IPS-20b (cell line): ENCODE measurements around the gene MIEF2.

ENCODE experiments used
- H3K27ac ChIP-seq: one replicate; pipeline ENCODE4 v1.5.1; 2013; ENCODE audit warnings: low read length
- H3K27me3 ChIP-seq: 2 replicates; pipeline ENCODE4 v1.6.1; 2013; ENCODE audit warnings: mild to moderate bottlenecking, low read length, inconsistent platforms; ENCODE audit not compliant: insufficient read depth
- H3K36me3 ChIP-seq: 2 replicates; pipeline ENCODE4 v1.6.1; 2013; ENCODE audit warnings: low read depth, mild to moderate bottlenecking, inconsistent platforms, low read length, moderate library complexity; ENCODE audit not compliant: insufficient read depth
- H3K4me1 ChIP-seq: 2 replicates; pipeline ENCODE4 v1.6.1; 2013; ENCODE audit warnings: mild to moderate bottlenecking, control low read depth, inconsistent platforms, low read length, moderate library complexity; ENCODE audit not compliant: insufficient read depth
- H3K4me3 ChIP-seq: 2 replicates; pipeline ENCODE4 v1.5.1; 2013; ENCODE audit warnings: mild to moderate bottlenecking, low read length, inconsistent platforms
- H3K9ac ChIP-seq: 2 replicates; pipeline ENCODE4 v1.6.1; 2013; ENCODE audit warnings: low read depth, mild to moderate bottlenecking, inconsistent platforms, low read length, moderate library complexity
- H3K9me3 ChIP-seq: 2 replicates; pipeline ENCODE4 v1.6.1; 2013; ENCODE audit warnings: mild to moderate bottlenecking, low read depth, low read length, inconsistent platforms; ENCODE audit not compliant: insufficient read depth

Gene MIEF2

GRCh38 chr17:18226284-18226945 lies 34.0 kb upstream of the MIEF2 start:
- H3K36me3 ChIP-seq: no peaks in the 10 kb centered on the region
- H3K4me1 ChIP-seq: peaks cover 5% of the 10 kb centered on the region; the same call in 1 of the 2 replicates
- no peak overlapping the region for H3K27ac ChIP-seq
- no peaks in the 10 kb centered on the region for H3K27me3 ChIP-seq
- peak overlapping the region; percentile 94 for H3K4me3 ChIP-seq
- peak overlapping the region; percentile 92 for H3K9ac ChIP-seq
- H3K9me3 ChIP-seq: no peaks in the 10 kb centered on the region

- Histone ChIP-seq H3K27ac (no peak overlapping the region), H3K36me3 (peaks cover 7% of the 10 kb centered on the region; the same call in 1 of the 2 replicates), H3K9me3 (no peaks in the 10 kb centered on the region), H3K27me3 (no peaks in the 10 kb centered on the region), H3K4me1 (peaks cover 5% of the 10 kb centered on the region; the same call in 1 of the 2 replicates), H3K4me3 (no peak overlapping the region), H3K9ac (no peak overlapping the region)
Observed at GRCh38 chr17:18227635-18228034, 32.8 kb upstream of the MIEF2 start.

GRCh38 chr17:18228176-18228682 lies 32.2 kb upstream of the MIEF2 start:
- Histone ChIP-seq H3K27me3 (no peaks in the 10 kb centered on the region), H3K9ac (no peak overlapping the region), H3K4me3 (no peak overlapping the region), H3K27ac (no peak overlapping the region), H3K9me3 (no peaks in the 10 kb centered on the region), H3K36me3 (peaks cover 13% of the 10 kb centered on the region; the same call in 1 of the 2 replicates), H3K4me1 (peaks cover 5% of the 10 kb centered on the region; the same call in 1 of the 2 replicates)

GRCh38 chr17:18229254-18229653 lies 31.2 kb upstream of the MIEF2 start:
- Histone ChIP-seq H3K9ac (no peak overlapping the region), H3K27me3 (no peaks in the 10 kb centered on the region), H3K27ac (no peak overlapping the region), H3K36me3 (peaks cover 23% of the 10 kb centered on the region), H3K9me3 (no peaks in the 10 kb centered on the region), H3K4me3 (no peak overlapping the region), H3K4me1 (peaks cover under 1% of the 10 kb centered on the region; the same call in 1 of the 2 replicates)

- Histone ChIP-seq H3K27ac (no peak overlapping the region), H3K4me3 (no peak overlapping the region), H3K4me1 (no peaks in the 10 kb centered on the region; the same call in 1 of the 2 replicates), H3K36me3 (peaks cover 28% of the 10 kb centered on the region), H3K27me3 (no peaks in the 10 kb centered on the region), H3K9ac (no peak overlapping the region), H3K9me3 (no peaks in the 10 kb centered on the region)
Observed at GRCh38 chr17:18229771-18230170, 30.7 kb upstream of the MIEF2 start.

- no peak overlapping the region for H3K27ac ChIP-seq
- H3K36me3 ChIP-seq: peaks cover 36% of the 10 kb centered on the region
- no peaks in the 10 kb centered on the region; the same call in 1 of the 2 replicates for H3K4me1 ChIP-seq
- H3K4me3 ChIP-seq: no peak overlapping the region
- H3K9me3 ChIP-seq: no peaks in the 10 kb centered on the region
- no peaks in the 10 kb centered on the region for H3K27me3 ChIP-seq
- H3K9ac ChIP-seq: peak overlapping the region; percentile 48; the same call in 1 of the 2 replicates
Observed at GRCh38 chr17:18230288-18231141, 29.9 kb upstream of the MIEF2 start.

GRCh38 chr17:18231164-18231563 lies 29.3 kb upstream of the MIEF2 start:
- H3K9ac ChIP-seq: 0 out of 2 replicates have a peak overlapping the region, but pooled peaks have one; percentile 48
- H3K4me1 ChIP-seq: no peaks in the 10 kb centered on the region; the same call in 1 of the 2 replicates
- H3K4me3 ChIP-seq: no peak overlapping the region
- no peaks in the 10 kb centered on the region for H3K9me3 ChIP-seq
- H3K36me3 ChIP-seq: peaks cover 42% of the 10 kb centered on the region
- H3K27me3 ChIP-seq: no peaks in the 10 kb centered on the region
- H3K27ac ChIP-seq: no peak overlapping the region

- Histone ChIP-seq H3K27ac (no peak overlapping the region), H3K36me3 (peaks cover 66% of the 10 kb centered on the region), H3K4me3 (no peak overlapping the region), H3K9ac (no peak overlapping the region), H3K4me1 (no peaks in the 10 kb centered on the region; the same call in 1 of the 2 replicates), H3K9me3 (no peaks in the 10 kb centered on the region), H3K27me3 (no peaks in the 10 kb centered on the region)
Observed at GRCh38 chr17:18233803-18234518, 26.5 kb upstream of the MIEF2 start.

GRCh38 chr17:18234853-18235380 lies 25.5 kb upstream of the MIEF2 start:
- Histone ChIP-seq H3K27ac (no peak overlapping the region), H3K4me1 (no peaks in the 10 kb centered on the region; the same call in 1 of the 2 replicates), H3K9me3 (no peaks in the 10 kb centered on the region), H3K36me3 (peaks cover 76% of the 10 kb centered on the region), H3K27me3 (no peaks in the 10 kb centered on the region), H3K4me3 (no peak overlapping the region), H3K9ac (no peak overlapping the region)

GRCh38 chr17:18235743-18236256 lies 24.7 kb upstream of the MIEF2 start:
- Histone ChIP-seq H3K9ac (no peak overlapping the region), H3K27ac (no peak overlapping the region), H3K9me3 (no peaks in the 10 kb centered on the region), H3K27me3 (no peaks in the 10 kb centered on the region), H3K4me1 (no peaks in the 10 kb centered on the region; the same call in 1 of the 2 replicates), H3K4me3 (no peak overlapping the region), H3K36me3 (peaks cover 84% of the 10 kb centered on the region)

GRCh38 chr17:18236494-18236893 lies 24.0 kb upstream of the MIEF2 start:
- Histone ChIP-seq H3K27me3 (no peaks in the 10 kb centered on the region), H3K9me3 (no peaks in the 10 kb centered on the region), H3K36me3 (peaks cover 91% of the 10 kb centered on the region)

More at GRCh38 chr17:18236494-18236893, 24.0 kb upstream of the MIEF2 start:
- Histone ChIP-seq H3K9ac (no peak overlapping the region), H3K27ac (no peak overlapping the region), H3K4me3 (no peak overlapping the region), H3K4me1 (no peaks in the 10 kb centered on the region)
